OCI-LY7 (cell line): ENCODE measurements around the gene JAZF1. TPM values are rescaled to one million over a fixed set of nuclear protein-coding genes. Genes with fewer than 3 reads are reported as not detected.

Experiments
- BruUV-seq: library from RNA; stranded (reverse); fragments of 400-500 nt; replicated peaks from 2 replicates; lab custom pipeline; 2021; lab: Mats Ljungman, UMichigan
- CTCF ChIA-PET: fragments of 300-600 bp; sonication (Branson Sonifier 250); formaldehyde crosslinking; loops from one replicate; lab custom pipeline; 2022; ENCODE audit warnings: antibody characterized with exemption; ENCODE audit not compliant: unreplicated experiment; lab: Charles Lee
- POLR2A ChIA-PET: fragments of 300-600 bp; sonication (Branson Sonifier 250); formaldehyde crosslinking; loops from one replicate; lab custom pipeline; 2022; ENCODE audit warnings: antibody characterized with exemption; lab: Charles Lee
- DNase-seq: peaks from one replicate; pipeline ENCODE4 v3.0.0-alpha.2; 2015; ENCODE audit warnings: low spot score
- H2AFZ ChIP-seq: fragments of 200-600 bp; sonication (generic), shearing (Covaris generic); 2 replicates; pipeline ENCODE4 v1.6.1; 2014; ENCODE audit warnings: mild to moderate bottlenecking, antibody characterized with exemption, low read length, moderate library complexity
- H3K27ac ChIP-seq: fragments of 200-600 bp; sonication (generic); 2 replicates; pipeline ENCODE4 v1.5.1; 2014; ENCODE audit warnings: mixed run types, low read depth, mild to moderate bottlenecking, moderate library complexity, low read length, inconsistent platforms; ENCODE audit not compliant: poor library complexity, severe bottlenecking
- H3K36me3 ChIP-seq: fragments of 200-600 bp; sonication (generic); 2 replicates; pipeline ENCODE4 v1.6.1; 2014; ENCODE audit warnings: mild to moderate bottlenecking, antibody characterized with exemption, low read length, moderate library complexity, mixed read lengths; ENCODE audit not compliant: insufficient read depth
- H3K4me1 ChIP-seq: fragments of 200-600 bp; sonication (generic); 2 replicates; pipeline ENCODE4 v1.5.1; 2014; ENCODE audit warnings: mild to moderate bottlenecking, low read length; ENCODE audit not compliant: insufficient read depth, poor library complexity, severe bottlenecking
- H3K4me2 ChIP-seq: fragments of 200-600 bp; sonication (generic); 2 replicates; pipeline ENCODE4 v1.6.1; 2014; ENCODE audit warnings: mild to moderate bottlenecking, low read length
- H3K4me3 ChIP-seq: fragments of 200-600 bp; sonication (generic); 2 replicates; pipeline ENCODE4 v1.5.1; 2014; ENCODE audit warnings: mild to moderate bottlenecking, low read depth, low read length; ENCODE audit not compliant: poor library complexity, severe bottlenecking
- H3K79me2 ChIP-seq: fragments of 200-600 bp; sonication (generic); 2 replicates; pipeline ENCODE4 v1.6.1; 2016; ENCODE audit warnings: low read depth, mild to moderate bottlenecking, low read length, moderate library complexity, mixed read lengths; ENCODE audit not compliant: insufficient read depth
- H3K9me2 ChIP-seq: fragments of 200-600 bp; sonication (generic); 2 replicates; pipeline ENCODE4 v1.6.1; 2016; ENCODE audit warnings: mild to moderate bottlenecking, low read length, mixed read lengths; ENCODE audit not compliant: insufficient read depth
- H3K9me3 ChIP-seq: fragments of 200-600 bp; sonication (generic); 2 replicates; pipeline ENCODE4 v1.6.1; 2014; ENCODE audit warnings: mild to moderate bottlenecking, mixed run types, low read length, mixed read lengths
- H4K20me1 ChIP-seq: fragments of 200-600 bp; sonication (generic); 2 replicates; pipeline ENCODE4 v1.6.1; 2014; ENCODE audit warnings: mild to moderate bottlenecking, antibody characterized with exemption, low read length, moderate library complexity, mixed read lengths; ENCODE audit not compliant: insufficient read depth
- CTCF ChIP-seq: fragments of 200-600 bp; sonication (generic); conservative IDR thresholded peaks from 2 replicates; pipeline ENCODE4 v1.5.1; 2014; ENCODE audit warnings: mild to moderate bottlenecking, antibody characterized with exemption, low read length, moderate library complexity, mixed read lengths
- EZH2phosphoT487 ChIP-seq: fragments of 200-600 bp; sonication (generic); IDR thresholded peaks from 2 replicates; pipeline ENCODE4 v1.6.1; 2018; ENCODE audit warnings: low read depth, borderline replicate concordance, mild to moderate bottlenecking, mixed run types, antibody characterized with exemption, low read length, moderate library complexity, mixed read lengths
- intact Hi-C: fragments of 100-400 bp; cut with micrococcal nuclease; formaldehyde crosslinking; loops from one replicate; pipeline ENCODE4 v1.10.0; 2022; ENCODE audit not compliant: unreplicated experiment
- total RNA-seq, 2 experiments: library from RNA; depleted of rRNA in 1 of 2; stranded (reverse); fragments of >200 nt in 1 of 2; shearing (Covaris generic) in 1 of 2; gene quantifications; 2 replicates each; pipeline ENCODE4 v1.2.3, GENCODE V29; 2014 to 2022

The JAZF1 gene
- total RNA-seq, 2 experiments from 2014 or later = 6.3 to 25.0 TPM

DNA sequence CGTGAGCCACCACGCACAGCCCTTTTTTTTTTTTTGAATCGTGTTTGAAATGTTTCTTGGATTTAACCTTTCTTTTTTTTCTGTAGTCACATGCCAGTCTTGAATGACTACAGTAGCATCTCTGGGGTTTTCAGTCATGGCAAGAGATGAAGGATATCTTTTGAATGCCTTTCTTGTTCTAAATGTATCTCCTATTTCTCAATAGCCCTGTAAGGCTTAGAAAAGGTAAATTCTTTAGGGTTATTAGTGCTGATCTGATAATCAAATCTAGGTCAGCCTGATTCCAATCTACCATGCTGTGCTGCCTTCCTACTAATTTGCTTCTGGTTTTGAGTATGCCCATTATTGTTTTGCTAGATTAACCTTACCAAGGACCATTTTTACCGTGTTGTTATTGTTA is 370.4 kb downstream of the JAZF1 start:
- H4K20me1 ChIP-seq = no peaks in the 10 kb centered on the region
- H3K9me3 ChIP-seq = no peaks in the 10 kb centered on the region; the same call in 1 of the 2 replicates
- no peaks in the 10 kb centered on the region for H3K9me2 ChIP-seq
- no peak for DNase-seq
- no peak for TF ChIP-seq EZH2phosphoT487
- no peak for TF ChIP-seq CTCF
- no TSS peak for BruUV-seq
- no peak overlapping the region for H3K27ac ChIP-seq
- CTCF ChIA-PET = no interaction called here
- H2AFZ ChIP-seq = no peak overlapping the region
- POLR2A ChIA-PET = no interaction called here
- H3K4me3 ChIP-seq = no peak overlapping the region
- H3K36me3 ChIP-seq = 0 out of 2 replicates have a peak, but pooled peaks cover 5% of the 10 kb centered on the region
- H3K4me1 ChIP-seq = no peaks in the 10 kb centered on the region
- intact Hi-C loops = no loop called here
- H3K4me2 ChIP-seq = no peak overlapping the region
- no peaks in the 10 kb centered on the region for H3K79me2 ChIP-seq

DNA sequence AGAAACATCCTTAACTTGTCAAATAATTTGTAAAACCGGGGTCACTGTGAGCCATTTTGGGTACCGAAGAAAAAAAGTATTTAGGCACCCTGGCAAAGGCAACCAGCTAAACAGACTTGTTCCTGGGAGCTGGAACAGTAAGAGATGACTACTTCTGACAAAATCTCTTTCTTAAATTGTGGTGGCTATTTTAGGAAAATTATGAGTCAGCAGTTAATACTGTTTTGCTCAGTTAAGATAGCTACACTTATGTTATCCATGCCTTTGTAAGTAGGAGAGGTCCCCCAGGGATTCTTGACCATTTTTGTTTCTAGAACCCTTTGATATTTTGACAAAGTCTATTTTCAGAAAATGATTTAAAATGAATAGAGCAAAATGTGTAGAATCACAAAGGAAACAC is 372.0 kb downstream of the JAZF1 start:
- BruUV-seq = no TSS peak
- Histone ChIP-seq H3K9me2 (no peaks in the 10 kb centered on the region), H3K36me3 (0 out of 2 replicates have a peak, but pooled peaks cover 5% of the 10 kb centered on the region), H3K4me2 (no peak overlapping the region), H3K4me3 (no peak overlapping the region), H3K9me3 (no peaks in the 10 kb centered on the region), H3K4me1 (no peaks in the 10 kb centered on the region), H3K27ac (no peak overlapping the region), H3K79me2 (no peaks in the 10 kb centered on the region), H4K20me1 (no peaks in the 10 kb centered on the region), H2AFZ (no peak overlapping the region)
- intact Hi-C loops = no loop called here
- no peak for DNase-seq
- POLR2A ChIA-PET = no interaction called here
- TF ChIP-seq EZH2phosphoT487 (no peak), CTCF (no peak)
- CTCF ChIA-PET = no interaction called here

DNA sequence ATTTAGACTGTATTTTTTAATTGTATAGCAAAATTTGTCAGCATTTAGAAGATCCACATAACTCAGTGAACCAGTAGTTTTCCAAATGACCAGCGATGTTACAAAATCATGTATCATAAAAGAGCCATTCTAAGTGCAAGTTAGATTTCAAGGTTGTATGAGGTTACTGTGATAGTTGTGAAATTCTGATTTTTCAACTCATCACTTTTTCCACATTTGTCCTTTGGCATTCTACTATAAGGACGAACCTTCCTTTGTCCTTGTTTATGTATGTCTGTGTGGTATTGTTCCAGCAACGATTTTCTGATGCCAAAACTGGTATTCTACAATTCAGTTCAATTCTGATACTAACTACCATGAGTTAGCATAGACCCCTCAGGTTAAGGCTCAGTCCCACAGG is 376.5 kb downstream of the JAZF1 start:
- Histone ChIP-seq H3K4me3 (no peak overlapping the region), H3K27ac (no peak overlapping the region), H2AFZ (no peak overlapping the region), H3K9me2 (no peaks in the 10 kb centered on the region), H3K4me1 (no peaks in the 10 kb centered on the region), H4K20me1 (no peaks in the 10 kb centered on the region), H3K79me2 (no peaks in the 10 kb centered on the region), H3K4me2 (no peak overlapping the region), H3K9me3 (no peaks in the 10 kb centered on the region), H3K36me3 (0 out of 2 replicates have a peak, but pooled peaks cover 3% of the 10 kb centered on the region)
- no TSS peak for BruUV-seq
- ChIA-PET POLR2A (interaction anchor here (0.6 to 0.7 kb wide), 4 partner anchors 9 to 465 kb away, joined by 3 to 5 read pairs (median 4); no protein-coding TSS in a partner anchor), CTCF (no interaction called here)
- DNase-seq = no peak
- intact Hi-C loops = no loop called here
- TF ChIP-seq CTCF = no peak
- no peak for TF ChIP-seq EZH2phosphoT487
